Stimulated activated CD4-positive, alpha-beta T cell treated with anti-CD3 and anti-CD28 coated beads, Interleukin-12 subunit alpha, Interleukin-12 subunit beta, amount 100 ng/mL, for 4 hours (primary cell): ENCODE data around the gene SORCS2.

Experiments
- DNase-seq: peaks from one replicate; pipeline ENCODE4 v3.0.0-alpha.2; 2020

The SORCS2 gene

DNA sequence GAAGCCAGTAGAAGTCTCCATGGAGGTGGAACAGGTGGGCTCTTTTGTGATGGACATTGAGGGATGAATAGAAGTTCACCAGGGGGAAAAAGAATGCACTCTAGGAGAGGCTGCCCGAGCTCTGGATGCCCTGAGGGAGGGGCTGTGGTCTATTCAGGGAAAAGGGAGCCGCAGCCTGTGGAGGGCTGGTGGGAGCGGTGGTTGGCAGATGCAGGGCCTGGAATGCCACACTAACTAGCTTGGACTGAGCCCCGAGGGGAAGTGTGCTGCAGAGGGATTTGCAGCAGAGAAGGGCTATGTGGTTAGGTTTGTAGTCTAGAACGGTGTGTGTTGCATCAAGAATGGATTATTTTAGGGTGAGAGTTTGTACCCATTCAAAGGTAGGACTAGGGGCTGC is 271.9 kb downstream of the SORCS2 start:
- no peak for DNase-seq

DNA sequence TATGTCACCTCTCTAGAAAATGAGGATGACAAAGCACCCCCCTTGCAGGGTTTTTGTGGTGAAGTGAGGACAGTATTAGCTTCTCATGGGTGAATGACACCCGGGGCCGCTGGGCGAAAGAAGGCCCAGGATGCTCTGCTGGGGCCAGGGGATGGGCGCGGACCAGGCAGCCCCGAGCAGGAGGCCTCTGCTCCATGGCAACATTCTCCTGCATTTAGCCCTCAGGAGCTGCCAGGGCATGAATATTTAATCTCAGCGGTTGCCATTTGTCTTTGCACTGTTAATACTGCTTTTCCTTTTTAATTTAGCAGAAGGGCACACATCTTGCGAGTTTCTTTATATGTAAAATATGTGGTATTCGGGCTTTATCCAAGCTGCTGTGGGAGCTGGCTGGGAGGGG is 272.7 kb downstream of the SORCS2 start:
- DNase-seq, result no peak

DNA sequence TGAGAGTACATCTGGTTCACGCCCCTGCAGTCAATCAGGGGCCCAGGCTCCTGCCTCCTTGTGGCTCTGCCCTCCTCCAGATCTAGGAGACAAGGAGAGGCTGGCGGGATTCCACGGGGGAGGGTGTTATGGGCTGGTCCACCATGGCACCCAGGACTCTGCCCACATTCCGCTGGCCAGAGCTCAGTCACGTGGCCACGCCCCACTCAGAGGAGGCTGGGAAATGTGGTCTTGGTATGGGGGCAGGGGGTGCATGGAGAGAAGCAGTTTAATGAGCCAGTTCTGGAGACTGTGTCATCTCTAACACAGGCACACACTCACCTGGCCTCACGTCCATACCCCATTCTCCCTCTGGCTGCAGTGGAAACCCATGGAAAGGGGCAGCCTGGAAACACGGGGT is 273.9 kb downstream of the SORCS2 start:
- no peak for DNase-seq

DNA sequence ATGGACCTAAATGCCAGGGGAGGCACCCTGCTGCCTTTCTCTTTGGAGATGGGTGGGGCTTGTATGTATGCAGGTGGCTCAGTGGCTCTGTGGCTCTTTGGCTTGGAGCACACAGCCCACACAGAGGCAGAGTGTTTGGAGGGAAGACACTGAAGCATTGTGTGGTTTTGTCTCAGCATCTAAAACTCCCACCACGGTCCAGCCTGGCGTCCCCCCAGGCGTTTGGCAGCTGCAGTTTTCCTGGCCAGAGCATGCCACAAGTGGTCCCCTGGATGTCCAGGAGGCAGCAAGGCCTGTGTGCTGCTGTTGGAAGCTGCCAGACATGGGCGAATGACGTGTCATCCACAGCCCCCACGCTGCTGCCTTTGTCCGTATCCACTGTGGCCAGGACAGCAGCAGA is 274.6 kb downstream of the SORCS2 start:
- DNase-seq, result no peak

DNA sequence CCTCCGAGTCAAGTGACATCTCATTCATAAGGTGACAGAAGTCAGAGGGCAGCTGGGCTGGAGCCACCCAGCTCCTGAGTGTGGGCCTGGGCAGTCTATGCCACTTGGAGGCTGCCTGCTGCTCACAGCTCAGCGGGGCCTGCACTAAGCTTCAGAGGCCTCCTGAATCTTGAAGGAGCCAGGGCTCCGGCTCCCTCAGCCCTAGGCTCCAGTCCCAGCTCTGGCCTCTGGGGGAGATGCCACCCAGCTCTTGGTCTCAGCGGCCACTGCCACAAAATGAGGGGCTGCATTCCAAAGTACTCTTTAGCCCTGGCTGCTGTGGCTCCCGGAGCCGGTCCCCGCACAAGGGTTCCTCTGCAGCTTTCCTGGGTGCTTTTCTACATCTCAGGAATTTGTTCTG is 275.1 kb downstream of the SORCS2 start:
- DNase-seq, result no peak

DNA sequence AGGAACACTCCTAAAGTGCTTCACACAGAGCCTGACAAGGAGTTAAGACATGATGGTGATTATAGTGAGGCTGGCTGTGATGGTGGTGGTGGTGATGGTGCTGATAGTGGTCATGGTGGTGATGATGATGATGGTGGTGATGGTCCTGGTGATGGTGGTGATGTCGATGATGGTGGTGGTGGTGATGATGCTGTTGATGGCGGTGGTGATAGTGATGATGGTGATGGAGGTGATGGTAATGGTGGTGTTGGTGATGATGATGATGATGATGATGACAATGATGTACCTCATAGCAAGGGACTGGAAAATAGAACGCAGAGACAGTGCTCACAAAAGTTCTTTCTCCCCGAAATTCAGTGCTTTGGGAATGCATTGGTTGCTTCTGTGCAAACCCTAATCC is 276.7 kb downstream of the SORCS2 start:
- DNase-seq, result no peak

DNA sequence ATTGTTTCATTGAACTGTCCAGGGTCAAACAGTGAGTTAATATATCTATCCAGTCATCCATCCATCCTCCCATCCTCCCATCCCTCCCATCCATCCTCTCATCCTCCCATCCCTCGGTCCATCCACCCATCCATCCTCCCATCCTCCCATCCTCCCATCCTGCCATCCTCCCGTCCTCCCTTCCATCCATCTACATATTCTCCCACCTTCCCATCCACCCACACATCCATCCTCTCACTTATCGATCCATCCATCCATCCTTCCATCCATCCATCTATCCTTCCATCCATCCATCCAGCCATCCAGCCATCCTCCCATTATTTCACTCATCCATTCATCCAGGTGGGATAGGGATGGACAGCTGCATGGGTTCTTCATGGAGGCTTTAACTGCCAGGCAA is 277.8 kb downstream of the SORCS2 start:
- no peak for DNase-seq

DNA sequence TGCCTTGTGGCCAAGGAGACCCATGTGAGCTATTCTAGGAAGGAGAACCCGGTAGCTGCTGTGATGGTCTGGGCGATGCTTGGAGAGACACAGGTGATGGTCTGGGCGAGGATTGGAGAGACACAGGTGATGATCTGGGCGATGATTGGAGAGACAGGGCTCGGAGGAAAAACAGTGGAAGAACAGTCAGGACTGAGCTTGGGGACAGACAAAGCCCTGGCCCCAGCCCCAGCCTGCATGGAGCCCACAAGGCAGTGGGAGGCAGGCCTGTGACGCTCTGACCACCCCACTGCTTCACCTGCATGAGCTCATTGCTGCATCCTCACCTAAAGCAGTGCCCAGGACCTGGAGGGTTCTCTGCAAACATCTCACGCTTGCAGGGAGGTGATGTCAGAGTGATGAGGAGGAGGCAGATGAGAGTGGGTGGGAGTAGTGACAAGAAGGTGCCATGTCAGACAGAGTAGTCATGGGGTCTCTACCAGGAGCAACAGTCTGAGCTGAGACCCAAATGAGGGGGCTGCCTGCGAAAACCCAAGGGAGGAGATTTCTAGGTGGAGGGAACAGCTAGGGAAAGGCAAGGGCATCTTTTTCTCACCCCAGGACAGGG is 278.3 kb downstream of the SORCS2 start:
- DNase-seq, result no peak

DNA sequence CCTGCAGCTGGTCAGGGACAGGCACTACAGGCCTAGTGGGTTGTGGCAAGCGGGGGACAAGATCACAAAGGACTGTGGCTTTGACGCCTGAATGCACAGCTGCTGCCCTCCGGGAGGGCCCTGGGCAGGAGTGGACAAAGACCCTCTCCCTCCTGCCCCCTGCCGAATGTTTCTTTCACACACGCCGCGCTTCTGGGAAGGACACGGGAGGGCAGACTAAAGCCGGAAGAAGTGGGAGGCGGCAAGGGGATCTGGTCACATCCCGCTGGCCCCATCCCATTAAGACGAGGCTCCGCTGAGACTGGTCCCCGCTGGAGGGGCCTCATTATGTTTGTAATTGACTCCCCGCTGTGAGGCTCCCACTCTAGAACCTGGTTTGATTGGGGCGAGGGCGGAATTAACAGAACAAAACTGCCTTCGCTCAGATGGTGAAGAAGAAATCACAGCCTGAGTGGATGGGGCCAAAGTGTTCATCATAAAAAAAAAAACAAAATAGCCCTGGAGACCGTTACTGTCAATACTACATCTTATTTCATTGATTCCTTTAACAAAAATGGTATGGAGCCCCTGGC is 280.2 kb downstream of the SORCS2 start:
- no peak for DNase-seq

GRCh38 chr4:7473081-7473480 is 280.7 kb downstream of the SORCS2 start:
- DNase-seq, result no peak

DNA sequence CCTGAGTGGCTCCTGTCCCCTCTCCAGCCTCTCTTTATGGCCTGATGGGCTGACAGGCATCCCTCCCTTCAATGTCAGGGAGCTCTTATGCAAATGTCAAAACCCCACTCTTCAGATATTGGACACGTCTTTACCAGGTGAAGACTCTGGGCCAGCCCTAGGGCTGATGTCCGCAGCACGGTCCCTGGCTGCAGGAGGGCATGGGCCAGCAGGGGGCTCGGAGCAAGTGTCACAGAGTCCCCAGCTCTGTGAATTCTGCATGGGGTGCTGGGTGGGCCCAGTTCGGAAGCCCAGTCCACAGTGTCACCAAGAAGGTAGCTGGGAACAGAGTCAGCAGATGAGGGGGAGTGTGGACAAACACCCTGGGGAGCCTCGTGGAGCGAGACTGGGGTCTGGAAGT is 282.0 kb downstream of the SORCS2 start:
- no peak for DNase-seq

DNA sequence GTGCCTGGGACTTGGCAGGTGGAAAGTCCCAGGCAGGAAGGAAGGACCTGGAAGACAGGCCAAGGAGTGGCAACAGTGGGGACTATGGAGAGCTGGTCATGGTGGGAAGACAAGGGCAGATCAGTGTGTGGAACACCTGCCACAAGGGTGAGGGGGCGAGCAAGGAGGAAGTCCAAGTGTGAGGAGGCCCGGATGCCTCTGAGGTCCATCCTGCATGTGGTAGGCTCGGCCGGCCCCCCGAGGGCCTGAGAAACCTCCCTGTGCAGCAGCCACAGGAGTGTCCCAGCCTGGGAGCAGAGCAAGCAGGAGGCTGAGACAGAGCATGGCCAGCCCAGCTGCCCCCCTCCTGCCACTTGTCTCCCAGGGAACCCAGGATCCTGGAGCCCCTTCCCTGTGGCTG is 282.9 kb downstream of the SORCS2 start:
- DNase-seq, result no peak

- DNase-seq, result no peak
These were observed 284.5 kb downstream of the SORCS2 start for GRCh38 chr4:7476820-7477219.

DNA sequence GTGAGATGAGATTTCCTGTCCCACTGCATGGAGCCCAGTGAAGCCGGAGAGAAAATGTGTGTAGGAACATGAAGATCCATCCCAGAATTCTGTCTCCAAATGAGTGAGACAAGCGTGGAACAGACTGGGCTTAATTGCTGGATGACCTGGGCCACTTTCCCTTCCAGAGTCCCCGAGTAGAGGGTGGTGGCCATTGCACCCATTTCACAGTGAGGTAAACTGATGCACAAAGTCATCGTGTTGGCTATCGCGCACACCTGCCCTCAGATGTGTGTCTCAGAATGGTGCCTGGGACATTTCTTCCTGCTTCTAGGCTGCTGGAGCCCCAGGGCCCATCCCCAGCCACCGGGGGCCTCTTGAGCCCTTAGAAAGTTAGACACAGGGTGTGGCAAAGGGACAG is 285.4 kb downstream of the SORCS2 start:
- no peak for DNase-seq

DNA sequence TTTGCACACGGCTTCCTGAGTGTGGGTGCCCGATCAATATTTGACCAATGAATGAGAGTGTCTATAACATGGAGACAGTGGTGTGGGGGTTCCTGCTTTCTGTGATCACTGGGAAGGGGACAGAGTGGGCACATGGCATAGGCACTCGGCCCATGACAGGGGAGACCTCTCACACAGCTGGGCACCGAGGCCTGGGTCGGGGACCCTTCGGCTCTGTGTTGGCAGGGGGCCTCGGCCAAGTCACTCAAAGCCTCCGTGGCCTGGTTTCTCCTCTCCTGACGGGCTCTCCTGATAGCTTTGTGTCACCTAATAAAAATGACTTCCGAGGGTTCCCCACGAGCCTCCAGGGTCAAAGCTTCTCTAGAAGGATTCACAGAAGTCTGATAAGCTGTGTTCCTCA is 286.3 kb downstream of the SORCS2 start:
- DNase-seq, result no peak

DNA sequence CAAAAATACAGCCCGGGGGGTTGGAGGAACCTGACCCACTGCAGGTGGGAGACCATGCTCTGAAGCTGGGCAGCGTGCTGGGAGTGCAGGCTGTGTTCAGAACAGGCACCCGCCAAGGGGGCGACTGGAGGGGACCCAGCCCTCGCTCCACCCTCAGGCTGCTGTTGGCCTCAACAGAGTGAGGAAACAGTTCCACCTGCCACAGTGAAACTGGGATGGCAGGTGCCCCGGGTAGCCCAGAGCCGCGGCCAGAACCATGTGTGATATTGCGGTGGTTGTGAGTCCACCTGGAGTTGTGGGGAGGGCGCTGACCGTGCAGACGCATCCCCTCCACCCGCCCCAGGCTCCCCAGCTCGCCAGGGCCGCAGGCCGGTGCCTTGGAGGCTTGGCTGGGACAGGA is 288.1 kb downstream of the SORCS2 start:
- no peak for DNase-seq

GRCh38 chr4:7481227-7481626 is 288.9 kb downstream of the SORCS2 start:
- DNase-seq, result no peak

GRCh38 chr4:7485096-7485495 is 292.8 kb downstream of the SORCS2 start:
- DNase-seq, result no peak

GRCh38 chr4:7486101-7486500 is 293.8 kb downstream of the SORCS2 start:
- no peak for DNase-seq

GRCh38 chr4:7487502-7487901 is 295.2 kb downstream of the SORCS2 start:
- DNase-seq, result no peak

DNA sequence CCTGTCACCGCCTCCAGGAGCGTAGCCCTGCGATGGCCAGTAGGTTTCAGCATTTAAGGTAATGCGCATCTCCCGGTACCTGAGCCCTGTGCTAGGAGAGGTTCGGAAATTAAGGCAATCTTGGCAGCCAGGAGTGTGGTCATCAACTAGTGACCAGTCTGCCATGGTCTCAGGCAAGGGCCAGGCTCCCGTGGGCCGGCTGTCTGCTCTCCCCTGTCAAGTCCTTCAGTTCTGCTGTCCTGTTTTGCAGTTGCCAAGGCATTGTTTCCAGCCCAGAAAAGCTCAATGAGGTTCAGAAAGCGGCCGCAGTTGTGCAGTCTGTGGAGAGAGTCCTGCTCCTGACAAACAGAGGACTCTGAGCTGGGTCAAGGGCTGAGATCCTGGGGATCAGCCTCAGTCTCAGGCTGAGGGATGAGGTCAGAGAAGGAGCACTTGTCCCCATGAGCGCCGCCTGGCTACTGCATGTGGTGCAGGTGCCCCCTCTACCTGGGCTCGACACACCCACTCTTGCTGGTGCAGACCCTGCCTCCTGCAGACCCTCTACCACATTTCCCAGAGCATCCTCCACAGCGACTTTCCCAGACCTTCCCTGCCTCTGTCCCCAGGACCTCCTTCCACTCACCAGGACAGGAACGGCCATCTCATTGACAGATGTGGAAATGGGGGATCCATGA is 295.8 kb downstream of the SORCS2 start:
- no peak for DNase-seq

GRCh38 chr4:7491915-7492314 is 299.6 kb downstream of the SORCS2 start:
- no peak for DNase-seq

- DNase-seq, result no peak
These were observed 306.3 kb downstream of the SORCS2 start for GRCh38 chr4:7498446-7499200.

DNA sequence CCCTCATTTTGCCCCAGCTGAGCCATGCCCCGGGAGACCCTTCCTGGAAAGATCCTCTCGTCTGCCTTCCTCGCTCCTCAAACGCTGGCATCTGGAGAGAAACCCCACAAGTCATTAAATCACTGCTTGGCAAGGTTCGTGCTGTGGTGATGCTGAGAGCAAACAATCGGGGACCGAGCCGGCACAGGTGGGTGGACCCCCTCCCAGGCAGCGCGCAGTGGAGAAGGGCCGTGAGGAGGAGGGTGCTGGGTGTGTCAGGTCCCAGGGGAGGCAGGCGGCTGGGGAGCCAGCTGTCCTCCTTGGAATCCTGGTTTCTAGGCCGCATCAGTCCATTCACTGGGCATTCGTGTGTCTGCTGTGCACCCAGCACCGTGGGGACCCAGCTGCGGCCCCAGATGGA is 307.3 kb downstream of the SORCS2 start:
- DNase-seq, result no peak
